Measurements from ENCODE around the gene R3HDML.

DNA sequence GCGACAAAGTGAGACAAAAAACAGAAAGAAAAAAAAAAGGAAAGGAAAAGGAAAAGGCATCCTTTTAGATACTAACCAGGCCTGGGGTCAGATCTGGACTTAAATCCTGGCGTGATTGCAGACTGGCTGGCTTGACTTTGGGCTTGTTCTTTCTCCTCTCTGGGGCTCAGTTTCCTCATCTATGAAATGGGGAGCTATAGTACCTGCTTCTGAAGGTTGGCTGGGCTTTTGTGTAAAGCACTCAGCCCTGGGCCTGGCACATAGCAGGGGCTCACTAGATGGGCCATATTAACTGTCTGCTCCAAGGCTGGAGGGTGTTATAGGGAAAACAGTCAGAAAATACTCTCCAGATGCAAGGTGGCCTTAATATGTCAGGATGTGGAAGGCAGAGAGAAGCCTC is 1.2 kb upstream of the R3HDML start:
- TF ChIP-seq, protein P1, sequence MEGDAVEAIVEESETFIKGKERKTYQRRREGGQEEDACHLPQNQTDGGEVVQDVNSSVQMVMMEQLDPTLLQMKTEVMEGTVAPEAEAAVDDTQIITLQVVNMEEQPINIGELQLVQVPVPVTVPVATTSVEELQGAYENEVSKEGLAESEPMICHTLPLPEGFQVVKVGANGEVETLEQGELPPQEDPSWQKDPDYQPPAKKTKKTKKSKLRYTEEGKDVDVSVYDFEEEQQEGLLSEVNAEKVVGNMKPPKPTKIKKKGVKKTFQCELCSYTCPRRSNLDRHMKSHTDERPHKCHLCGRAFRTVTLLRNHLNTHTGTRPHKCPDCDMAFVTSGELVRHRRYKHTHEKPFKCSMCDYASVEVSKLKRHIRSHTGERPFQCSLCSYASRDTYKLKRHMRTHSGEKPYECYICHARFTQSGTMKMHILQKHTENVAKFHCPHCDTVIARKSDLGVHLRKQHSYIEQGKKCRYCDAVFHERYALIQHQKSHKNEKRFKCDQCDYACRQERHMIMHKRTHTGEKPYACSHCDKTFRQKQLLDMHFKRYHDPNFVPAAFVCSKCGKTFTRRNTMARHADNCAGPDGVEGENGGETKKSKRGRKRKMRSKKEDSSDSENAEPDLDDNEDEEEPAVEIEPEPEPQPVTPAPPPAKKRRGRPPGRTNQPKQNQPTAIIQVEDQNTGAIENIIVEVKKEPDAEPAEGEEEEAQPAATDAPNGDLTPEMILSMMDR (IDR thresholded peaks at IDR 0.05): no peak
- TF ChIP-seq POLR2A (IDR thresholded peaks at IDR 0.05): no peak

Measured in vagina (tissue), 2 donors.